RWPE2 (cell line): Measurements from ENCODE around the gene CACFD1.

Source experiments
- ATAC-seq: fragments of 200-7000 bp; cut with Tn5 transposase; 3 replicates; pipeline ENCODE4 v1.9.1; 2021; ENCODE audit warnings: low read depth
- DNase-seq: peaks from one replicate; pipeline ENCODE4 v3.0.0-alpha.2; 2020; ENCODE audit warnings: low spot score
- H3K27ac ChIP-seq: fragments of 450-650 bp; 2 replicates; pipeline ENCODE4 v1.5.1; 2017; ENCODE audit warnings: mild to moderate bottlenecking; ENCODE audit not compliant: poor library complexity, severe bottlenecking
- H3K27me3 ChIP-seq: fragments of 250-450 bp; sonication (Bioruptor Pico); 2 replicates; pipeline ENCODE4 v1.5.1; 2021; ENCODE audit warnings: mild to moderate bottlenecking, moderate library complexity; ENCODE audit not compliant: insufficient read depth, poor library complexity, severe bottlenecking
- H3K36me3 ChIP-seq: fragments of 250-450 bp; sonication (Bioruptor Pico); 2 replicates; pipeline ENCODE4 v1.5.1; 2020; ENCODE audit warnings: low read depth, mild to moderate bottlenecking, moderate library complexity
- H3K4me1 ChIP-seq: fragments of 250-450 bp; sonication (Bioruptor Pico); 2 replicates; pipeline ENCODE4 v1.5.1; 2021; ENCODE audit warnings: mild to moderate bottlenecking, moderate library complexity; ENCODE audit not compliant: insufficient read depth, poor library complexity, severe bottlenecking
- H3K4me3 ChIP-seq: fragments of 250-450 bp; sonication (Bioruptor Pico); 2 replicates; pipeline ENCODE4 v1.5.1; 2021; ENCODE audit warnings: mild to moderate bottlenecking, moderate library complexity; ENCODE audit not compliant: severe bottlenecking
- H3K9me3 ChIP-seq: fragments of 250-450 bp; sonication (Bioruptor Pico); 2 replicates; pipeline ENCODE4 v1.5.1; 2021; ENCODE audit warnings: mild to moderate bottlenecking, moderate library complexity; ENCODE audit not compliant: severe bottlenecking
- TF ChIP-seq, protein P1 (sequence below): fragments of 450-650 bp; IDR thresholded peaks from one replicate; pipeline ENCODE4 v1.5.1; 2017; ENCODE audit warnings: mild to moderate bottlenecking, moderate library complexity; ENCODE audit not compliant: poor library complexity, severe bottlenecking

CACFD1 gene

DNA sequence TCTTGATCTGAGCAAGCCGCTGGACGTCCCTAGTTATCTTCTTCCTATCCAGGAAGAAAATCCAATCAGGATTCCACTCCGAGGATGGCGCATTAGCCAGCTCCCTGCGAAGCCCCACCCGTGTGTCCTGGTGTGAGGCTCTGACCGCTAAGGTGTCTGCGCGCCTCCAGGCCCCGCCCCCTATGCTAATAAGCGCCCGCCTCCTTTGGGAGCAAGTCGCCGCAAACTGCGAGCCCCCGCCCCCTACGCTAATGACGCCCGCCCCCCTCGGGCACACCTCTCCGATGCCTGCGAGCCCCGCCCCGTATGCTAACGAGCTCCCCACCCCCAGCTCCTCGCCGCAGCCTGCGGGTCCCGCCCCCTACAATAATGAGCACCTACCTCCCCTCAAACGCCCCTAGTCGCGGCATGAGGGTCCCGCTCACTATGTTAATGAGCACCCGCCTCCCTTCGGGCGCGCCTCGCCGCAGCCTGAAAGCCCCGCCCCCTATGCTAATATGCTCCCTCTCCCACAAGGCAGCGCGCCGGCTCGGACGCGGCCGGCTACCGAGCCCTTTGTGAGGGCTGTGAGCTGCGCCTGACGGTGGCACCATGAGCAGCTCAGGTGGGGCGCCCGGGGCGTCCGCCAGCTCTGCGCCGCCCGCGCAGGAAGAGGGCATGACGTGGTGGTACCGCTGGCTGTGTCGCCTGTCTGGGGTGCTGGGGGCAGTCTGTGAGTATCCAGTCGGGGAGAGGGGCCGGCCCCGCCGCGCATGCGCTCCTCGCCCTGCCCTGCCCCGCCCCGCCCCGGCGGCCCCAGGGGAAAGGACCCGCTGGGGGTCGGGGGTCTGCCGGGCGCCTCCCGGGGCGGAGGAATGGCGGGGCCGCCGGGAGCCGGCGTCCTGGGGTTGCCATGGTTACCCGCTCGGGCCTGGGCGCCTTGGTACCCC is at the start of gene CACFD1:
Gene CACFD1 (plus strand): TSS at position 503 of the 929 bp plus-strand sequence. CDS start 89 bp downstream, at position 592.
- DNase-seq, result peak; percentile 97
- H3K36me3 ChIP-seq, result no peaks in the 10 kb centered on the region
- H3K27ac ChIP-seq, result peak within 1 kb of the TSS; percentile 54
- ATAC-seq, result peak; percentile 85
- no peaks in the 10 kb centered on the region for H3K9me3 ChIP-seq
- peak within 1 kb of the TSS; percentile 71 for H3K4me3 ChIP-seq
- no peaks in the 10 kb centered on the region for H3K27me3 ChIP-seq
- TF ChIP-seq, protein P1, sequence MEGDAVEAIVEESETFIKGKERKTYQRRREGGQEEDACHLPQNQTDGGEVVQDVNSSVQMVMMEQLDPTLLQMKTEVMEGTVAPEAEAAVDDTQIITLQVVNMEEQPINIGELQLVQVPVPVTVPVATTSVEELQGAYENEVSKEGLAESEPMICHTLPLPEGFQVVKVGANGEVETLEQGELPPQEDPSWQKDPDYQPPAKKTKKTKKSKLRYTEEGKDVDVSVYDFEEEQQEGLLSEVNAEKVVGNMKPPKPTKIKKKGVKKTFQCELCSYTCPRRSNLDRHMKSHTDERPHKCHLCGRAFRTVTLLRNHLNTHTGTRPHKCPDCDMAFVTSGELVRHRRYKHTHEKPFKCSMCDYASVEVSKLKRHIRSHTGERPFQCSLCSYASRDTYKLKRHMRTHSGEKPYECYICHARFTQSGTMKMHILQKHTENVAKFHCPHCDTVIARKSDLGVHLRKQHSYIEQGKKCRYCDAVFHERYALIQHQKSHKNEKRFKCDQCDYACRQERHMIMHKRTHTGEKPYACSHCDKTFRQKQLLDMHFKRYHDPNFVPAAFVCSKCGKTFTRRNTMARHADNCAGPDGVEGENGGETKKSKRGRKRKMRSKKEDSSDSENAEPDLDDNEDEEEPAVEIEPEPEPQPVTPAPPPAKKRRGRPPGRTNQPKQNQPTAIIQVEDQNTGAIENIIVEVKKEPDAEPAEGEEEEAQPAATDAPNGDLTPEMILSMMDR, result no peak
- H3K4me1 ChIP-seq, result peaks cover 3% of the 10 kb centered on the region

DNA sequence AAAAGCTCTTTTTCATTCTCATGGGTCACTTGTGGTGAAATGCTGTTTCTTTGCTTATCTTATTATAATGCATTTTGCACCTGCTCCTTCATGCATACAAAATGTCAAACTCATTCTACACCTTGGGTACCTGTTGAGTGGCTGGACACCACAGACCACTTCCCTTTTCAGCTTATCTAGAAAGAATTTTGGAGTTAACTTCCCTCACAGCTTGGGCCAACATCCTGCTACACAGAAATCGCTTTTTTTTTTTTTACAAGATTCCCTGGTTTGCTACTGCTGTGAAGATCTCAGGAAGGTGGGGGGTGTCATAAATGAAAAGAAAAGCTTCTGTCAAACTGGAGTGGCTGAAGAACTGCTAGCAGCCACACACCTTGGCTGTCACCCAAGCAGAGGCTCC is 44.6 kb upstream of the CACFD1 start:
- H3K27me3 ChIP-seq, result no peaks in the 10 kb centered on the region
- H3K4me3 ChIP-seq, result no peak overlapping the region
- ATAC-seq, result no peak
- peaks cover 62% of the 10 kb centered on the region for H3K36me3 ChIP-seq
- no peaks in the 10 kb centered on the region for H3K4me1 ChIP-seq
- DNase-seq, result no peak
- TF ChIP-seq, protein P1, result no peak
- H3K9me3 ChIP-seq, result no peaks in the 10 kb centered on the region
- no peak overlapping the region for H3K27ac ChIP-seq

DNA sequence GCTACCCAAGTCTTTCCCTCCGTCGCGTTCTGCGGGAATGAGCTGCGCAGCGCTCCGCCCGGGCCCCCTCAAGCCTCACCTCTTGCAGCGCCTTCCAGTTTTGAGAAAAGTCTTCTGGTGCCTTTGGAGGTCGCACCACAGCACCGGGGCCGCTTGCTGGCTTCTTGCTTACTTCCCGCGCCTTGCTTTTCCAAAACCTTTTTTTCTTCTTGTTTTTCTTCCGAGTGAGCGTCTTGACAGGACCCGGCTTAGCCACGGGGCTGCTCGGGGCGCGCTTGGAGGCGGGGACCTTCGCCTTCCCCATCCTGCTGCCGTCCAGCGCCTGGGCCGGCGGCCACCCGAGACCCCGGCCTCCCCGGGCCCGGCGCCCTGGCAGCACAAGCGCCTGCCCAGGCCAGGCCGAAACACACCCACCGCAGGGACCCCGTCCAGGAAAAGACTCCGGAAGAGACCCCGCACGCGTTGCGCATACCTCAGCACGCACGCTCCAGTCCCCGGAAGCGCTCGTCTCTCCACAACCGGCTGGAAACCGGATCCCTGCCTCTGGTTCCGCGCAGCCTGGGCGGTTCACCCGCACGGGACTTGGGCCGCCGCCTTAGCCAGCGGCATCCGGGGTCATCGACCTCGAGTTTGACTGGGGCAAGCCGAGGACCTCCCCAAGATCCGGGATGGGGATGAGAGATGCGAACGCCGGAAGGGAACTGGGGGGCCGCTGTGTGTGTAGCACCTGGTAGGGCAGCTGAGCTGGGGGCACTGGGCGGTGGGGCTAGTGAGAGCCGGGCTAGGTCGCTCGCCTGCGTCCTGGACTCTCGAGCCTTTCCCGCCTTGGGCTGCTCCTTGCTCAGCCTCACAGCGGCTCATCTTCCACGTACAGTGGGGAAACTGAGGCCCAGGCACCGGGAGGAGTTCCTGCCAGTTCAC is 42.0 kb upstream of the CACFD1 start, which contains the start of gene REXO4:
Gene REXO4 (minus strand): TSS at position 470 of the 921 bp plus-strand sequence. CDS start 166 bp downstream, at position 304.
- Histone ChIP-seq H3K4me1 (no peaks in the 10 kb centered on the region), H3K4me3 (peak within 1 kb of the TSS; percentile 98), H3K36me3 (peaks cover 36% of the 10 kb centered on the region), H3K27me3 (no peaks in the 10 kb centered on the region), H3K27ac (peak within 1 kb of the TSS; percentile 39), H3K9me3 (no peaks in the 10 kb centered on the region)
- TF ChIP-seq, protein P1, result no peak
- ATAC-seq (peak; percentile 93), DNase-seq (peak; percentile 91)

DNA sequence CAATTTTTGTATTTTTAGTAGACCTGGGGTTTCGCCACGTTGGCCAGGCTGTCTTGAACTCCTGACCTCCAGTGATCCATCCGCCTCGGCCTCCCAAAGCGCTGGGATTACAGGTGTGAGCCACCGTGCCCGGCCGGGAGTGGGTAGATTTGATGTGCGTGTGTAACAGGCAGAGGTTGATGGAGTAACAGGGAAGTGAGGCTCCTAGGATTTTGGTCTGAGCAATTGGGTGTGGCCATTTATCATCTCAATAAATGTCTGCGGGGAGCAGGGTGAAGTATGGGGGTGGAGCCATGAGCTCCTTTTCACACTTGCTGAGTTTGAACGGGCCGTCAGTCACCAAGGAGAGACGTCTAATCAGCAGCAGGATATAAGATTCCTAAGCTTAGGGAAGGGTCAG is 40.8 kb upstream of the CACFD1 start:
- DNase-seq, result no peak
- no peaks in the 10 kb centered on the region for H3K27me3 ChIP-seq
- no peaks in the 10 kb centered on the region for H3K9me3 ChIP-seq
- peak overlapping the region; percentile 39 for H3K27ac ChIP-seq
- peak overlapping the region; percentile 98 for H3K4me3 ChIP-seq
- TF ChIP-seq, protein P1, result no peak
- H3K4me1 ChIP-seq, result no peaks in the 10 kb centered on the region
- H3K36me3 ChIP-seq, result peaks cover 26% of the 10 kb centered on the region
- ATAC-seq, result no peak
